Measurements from ENCODE around the gene RNF31.
"Not testable (repeated sequence)": the region's sequence is repeated elsewhere in the genome, so short reads cannot be mapped to it uniquely, and the experiment has no call there.

The RNF31 gene

DNA sequence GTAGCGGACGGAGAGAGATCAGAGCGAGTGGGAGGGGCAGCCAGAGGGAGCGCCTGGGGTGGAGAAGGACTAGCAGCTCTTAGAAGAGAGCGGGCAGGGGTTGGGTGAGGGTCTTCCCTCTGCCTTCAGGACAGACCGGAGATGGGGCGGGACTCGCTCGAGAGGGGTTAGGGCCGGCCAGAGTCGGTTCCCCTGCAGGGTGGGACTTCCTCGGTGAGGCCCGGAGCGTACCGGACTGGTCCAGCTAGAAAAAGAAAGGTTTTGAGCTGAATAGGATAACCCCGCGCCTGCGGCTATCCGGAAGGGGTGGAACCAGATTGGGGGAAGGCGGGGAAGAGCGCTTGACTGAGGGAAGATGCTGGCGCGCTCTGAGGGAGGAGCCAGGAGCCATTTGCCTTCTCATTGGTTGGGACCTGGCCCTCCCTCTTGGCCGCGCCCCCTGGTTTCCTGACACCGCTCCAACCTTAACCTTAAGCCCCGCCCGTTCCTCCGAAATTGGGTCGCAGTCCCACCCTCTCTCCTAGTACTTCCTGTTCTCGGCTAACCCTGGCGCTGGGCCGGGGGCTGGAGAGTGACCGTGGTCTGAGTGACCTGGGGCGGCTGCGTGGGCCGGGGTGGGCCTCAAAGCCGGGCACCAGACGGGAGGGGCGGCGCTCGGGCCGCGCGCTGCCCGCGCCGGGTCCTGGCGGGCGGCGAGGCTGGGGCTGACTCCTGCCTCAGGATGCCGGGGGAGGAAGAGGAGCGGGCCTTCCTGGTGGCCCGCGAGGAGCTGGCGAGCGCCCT lies at the start of gene RNF31:
TSS of gene RNF31 (plus strand) at position 521 of the 783 bp plus-strand sequence. CDS start at position 722, 201 bp downstream.
- peak; percentile 88 for DNase-seq (ENCODE audit: low read depth)

DNA sequence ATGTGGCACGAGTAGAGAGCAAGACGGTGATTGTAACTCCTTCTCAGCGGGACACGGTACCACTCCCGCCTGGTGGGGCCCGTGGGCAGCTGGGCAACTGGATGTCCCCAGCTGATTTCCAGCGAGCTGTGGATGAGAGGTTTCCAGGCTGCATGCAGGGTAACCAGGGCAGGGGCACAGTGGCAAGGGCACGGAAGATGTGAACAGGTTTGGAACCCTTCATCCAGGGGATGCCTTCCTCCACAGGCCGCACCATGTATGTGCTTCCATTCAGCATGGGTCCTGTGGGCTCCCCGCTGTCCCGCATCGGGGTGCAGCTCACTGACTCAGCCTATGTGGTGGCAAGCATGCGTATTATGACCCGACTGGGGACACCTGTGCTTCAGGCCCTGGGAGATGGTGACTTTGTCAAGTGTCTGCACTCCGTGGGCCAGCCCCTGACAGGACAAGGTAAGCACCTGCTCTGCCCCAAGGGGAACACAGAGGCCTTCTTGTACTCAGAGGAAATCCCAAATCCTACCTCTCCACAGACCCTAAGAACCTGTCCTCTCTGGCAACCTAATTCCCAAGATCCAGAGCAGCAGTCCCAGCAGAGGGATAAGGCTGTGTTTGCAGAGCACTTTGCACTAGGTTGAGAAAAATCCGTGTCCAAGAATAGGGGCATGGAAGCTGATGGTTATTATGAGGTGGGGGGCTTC lies 48.9 kb upstream of the RNF31 start:
- DNase-seq (ENCODE audit: low read depth), result no peak

DNA sequence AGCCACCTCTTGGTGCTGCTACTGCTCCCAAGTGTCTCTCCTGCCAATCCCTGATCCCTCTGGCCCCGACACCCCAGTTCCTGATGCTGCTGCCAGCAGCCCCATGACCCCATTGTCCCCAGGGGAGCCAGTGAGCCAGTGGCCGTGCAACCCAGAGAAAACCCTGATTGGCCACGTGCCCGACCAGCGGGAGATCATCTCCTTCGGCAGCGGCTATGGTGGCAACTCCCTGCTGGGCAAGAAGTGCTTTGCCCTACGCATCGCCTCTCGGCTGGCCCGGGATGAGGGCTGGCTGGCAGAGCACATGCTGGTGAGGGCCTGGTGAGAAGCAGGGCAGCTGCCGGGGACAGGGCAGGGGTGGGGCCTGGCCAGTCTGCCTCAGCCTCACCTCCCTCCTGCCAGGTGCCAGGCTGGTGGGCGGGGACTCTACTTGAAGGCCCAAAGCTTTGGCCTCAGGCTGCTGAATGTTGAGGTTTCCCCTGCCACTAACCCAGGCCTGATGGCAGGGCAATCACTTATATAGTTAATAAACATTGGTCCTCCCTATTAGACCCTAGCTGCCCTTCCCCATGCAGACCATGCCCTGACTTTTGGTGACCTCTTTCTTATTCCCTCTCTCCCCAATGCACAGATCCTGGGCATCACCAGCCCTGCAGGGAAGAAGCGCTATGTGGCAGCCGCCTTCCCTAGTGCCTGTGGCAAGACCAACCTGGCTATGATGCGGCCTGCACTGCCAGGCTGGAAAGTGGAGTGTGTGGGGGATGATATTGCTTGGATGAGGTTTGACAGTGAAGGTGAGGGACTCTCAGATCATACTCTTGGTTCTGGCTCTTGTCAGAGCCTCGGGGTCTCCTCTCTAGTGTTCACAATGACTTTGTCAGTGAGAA lies 48.1 kb upstream of the RNF31 start:
- no peak for DNase-seq (ENCODE audit: low read depth)

DNA sequence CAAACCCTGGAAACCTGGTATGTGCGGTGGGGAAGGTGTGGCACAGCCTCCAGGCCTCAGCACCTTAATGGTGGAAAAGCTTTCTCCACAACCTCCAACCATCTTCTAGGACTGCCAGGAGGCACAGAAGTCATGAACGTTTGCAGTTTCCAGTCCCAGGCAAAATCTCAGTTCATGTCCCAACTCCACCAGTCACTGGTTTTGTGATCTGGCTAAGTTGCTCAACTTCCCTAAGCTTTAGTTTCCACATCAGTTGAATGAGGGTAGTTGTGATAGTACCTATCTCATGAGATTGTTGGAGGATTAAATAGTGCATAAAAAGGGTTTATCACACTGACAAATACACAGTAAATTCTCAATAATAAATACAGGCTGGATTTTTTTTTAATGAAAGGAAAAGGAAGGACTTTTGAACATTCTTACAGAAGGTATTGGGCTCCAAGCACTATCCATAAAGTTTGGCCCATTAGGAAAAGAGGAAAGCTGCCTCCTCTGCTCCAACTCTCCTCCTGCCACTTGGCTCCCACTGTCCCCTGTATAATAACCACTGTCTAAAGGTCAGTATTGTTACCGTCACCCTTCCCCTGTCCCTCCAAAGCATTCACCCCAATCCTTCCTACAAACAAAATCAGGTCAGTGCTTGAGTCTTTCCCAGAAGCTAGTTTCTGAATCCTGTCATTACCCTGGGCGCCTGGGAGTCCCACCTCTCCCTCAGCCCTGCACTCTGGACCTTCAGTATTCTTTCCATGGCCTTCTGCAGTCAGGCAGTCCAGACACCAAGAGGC lies 46.9 kb upstream of the RNF31 start:
- DNase-seq (ENCODE audit: low read depth), result no peak

DNA sequence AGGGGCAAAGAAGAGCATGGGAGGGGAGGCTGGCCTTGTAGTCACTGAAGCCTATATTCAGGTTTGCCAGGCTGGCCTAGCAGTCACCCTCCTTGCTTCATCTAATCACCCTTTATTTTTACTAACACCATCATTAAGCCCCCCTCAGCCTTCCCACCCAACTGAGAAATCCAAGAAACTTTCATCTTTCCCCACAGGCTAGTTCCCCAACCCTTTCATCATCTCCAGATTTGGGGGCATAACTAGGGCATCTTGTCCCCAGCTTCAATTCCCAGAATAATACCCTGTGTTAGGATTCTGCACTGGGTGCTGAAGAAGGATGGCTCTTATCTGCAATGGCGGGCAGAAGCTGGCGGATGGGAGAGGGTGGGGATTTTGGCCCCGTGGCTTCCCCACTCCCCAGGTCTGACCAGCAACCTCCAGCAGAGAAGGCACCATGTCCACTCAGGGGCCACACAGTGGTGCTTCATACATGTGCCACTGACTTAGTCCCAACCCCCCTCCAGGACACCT lies 46.3 kb upstream of the RNF31 start:
- DNase-seq (ENCODE audit: low read depth), result no peak

DNA sequence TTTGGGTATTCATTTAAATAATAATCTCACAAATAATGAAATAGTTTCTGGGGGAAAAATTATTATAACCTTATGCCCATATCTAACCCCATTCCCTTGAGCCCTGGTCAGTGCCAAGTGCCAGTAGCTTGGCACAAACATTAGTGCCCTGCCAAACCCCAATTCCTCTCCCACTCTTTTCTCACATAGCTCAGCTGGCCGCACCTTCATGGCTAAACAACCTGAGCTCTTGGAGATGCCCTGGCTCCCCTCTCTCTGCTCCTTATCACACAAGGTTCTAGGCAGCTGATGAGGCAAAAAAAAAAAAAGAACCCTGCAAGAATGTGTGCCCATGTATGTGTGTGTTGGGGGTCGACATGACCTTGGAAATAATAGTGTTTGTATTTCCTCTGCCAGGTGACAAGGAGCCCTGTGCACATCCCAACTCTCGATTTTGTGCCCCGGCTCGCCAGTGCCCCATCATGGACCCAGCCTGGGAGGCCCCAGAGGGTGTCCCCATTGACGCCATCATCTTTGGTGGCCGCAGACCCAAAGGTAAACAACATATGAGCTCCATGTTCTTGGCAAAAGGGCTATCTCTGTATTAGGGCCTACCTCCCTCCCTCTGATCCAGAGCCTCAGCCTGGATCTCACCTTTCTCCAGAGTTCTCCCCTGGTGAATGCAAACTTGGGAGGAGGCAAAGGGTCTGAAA lies 44.8 kb upstream of the RNF31 start:
- DNase-seq (ENCODE audit: low read depth), result no peak

DNA sequence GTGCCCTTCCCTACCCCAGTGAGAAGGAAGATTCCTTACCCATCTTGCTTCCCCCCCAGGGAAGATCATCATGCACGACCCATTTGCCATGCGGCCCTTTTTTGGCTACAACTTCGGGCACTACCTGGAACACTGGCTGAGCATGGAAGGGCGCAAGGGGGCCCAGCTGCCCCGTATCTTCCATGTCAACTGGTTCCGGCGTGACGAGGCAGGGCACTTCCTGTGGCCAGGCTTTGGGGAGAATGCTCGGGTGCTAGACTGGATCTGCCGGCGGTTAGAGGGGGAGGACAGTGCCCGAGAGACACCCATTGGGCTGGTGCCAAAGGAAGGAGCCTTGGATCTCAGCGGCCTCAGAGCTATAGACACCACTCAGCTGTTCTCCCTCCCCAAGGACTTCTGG lies 43.8 kb upstream of the RNF31 start:
- DNase-seq (ENCODE audit: low read depth), result no peak

DNA sequence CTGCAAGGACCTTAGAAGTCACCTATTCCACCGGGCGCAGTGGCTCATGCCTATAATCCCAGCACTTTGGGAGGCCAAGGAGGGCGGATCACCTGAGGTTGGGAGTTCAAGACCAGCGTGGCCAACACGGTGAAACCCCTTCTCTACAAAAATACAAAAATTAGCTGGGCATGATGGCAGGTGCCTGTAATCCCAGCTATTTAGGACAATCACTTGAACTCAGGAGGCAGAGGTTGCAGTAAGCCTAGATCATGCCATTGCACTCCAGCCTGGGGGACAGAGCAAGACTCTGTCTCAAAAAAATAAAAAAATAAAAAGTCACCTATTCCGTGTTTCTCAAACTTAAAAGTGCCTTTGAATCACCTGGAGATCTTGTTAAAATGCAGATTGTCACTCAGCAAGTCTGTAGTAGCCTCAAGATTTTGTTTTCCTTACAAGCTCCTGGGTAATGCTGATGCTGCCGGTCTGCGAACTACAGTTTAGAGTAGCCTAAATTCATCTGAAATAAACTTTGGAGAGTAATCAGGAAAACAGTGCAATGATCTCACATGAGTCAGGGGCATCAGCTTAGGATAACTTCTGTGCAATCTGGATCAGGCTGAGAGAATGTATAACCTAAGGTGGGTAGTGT lies 41.6 kb upstream of the RNF31 start:
- DNase-seq (ENCODE audit: low read depth), result not testable (repeated sequence)

DNA sequence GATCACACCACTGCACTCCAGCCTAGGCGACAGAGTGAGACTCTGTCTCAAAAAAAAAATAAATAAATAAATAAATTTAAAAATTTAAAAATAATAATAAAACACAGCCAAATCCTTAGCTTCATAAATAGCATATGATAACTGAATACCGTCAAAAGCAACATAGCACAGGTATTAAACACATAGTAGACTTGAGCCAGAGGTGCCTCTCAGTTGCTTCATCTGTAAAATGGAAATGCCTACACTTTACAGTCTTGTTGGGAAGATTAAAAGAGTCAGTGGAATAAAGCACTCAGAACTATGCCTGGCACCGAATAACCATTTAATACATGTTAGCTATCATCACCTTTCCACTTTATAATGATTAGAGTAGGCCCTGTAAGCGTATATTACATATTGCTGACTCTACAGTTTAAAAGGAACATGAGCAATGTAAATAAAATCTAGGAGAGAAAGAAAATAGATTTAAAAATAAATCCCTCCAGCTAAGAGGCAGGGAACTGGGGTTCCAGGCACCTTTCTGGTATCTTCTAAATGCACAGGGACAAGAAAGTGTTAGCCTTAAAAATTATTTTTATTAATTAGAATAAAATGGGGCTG lies 40.5 kb upstream of the RNF31 start:
- DNase-seq (ENCODE audit: low read depth), result no peak

DNA sequence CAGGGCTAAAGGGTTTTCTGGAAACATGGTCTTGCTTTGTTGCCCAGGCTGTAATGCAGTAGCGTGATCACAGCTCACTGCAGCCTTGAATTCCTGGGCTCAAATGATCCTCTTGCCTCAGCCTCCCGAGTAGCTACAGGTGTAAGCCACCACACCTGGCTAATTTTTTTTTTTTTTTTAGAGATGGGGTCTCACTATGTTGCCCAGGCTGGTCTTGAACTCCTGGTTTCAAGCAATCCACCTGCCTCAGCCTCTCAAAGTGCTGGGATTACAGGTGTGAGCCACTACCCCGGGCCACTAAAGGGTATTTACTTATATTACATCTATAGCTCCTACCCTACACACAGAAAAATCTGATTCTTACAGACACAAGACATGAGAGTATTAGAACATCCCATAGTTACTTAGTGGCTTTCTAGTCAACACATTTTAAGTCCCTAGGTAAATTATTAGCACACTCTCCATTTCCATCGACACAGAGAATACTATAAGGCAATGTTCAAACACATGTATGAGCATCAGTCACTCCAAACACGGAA lies 38.9 kb upstream of the RNF31 start:
- DNase-seq (ENCODE audit: low read depth), result no peak

DNA sequence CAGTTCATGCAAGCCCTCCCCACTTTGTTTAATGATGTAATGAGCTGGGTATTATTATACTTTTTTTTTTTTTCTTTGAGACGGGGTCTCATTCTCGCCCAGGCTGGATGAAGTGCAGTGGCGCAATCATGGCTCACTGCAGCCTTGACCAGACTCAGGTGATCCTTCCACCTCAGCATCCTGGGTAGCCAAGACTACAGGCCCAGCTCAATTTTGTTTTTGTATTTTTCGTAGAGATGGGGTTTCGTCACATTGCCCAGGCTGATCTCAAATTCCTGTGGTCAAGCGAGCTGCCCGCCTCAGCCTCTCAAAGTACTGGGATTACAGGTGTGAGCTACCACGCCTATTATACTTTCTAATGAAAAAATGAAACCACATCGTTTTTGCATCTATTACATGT lies 37.2 kb upstream of the RNF31 start:
- DNase-seq (ENCODE audit: low read depth), result no peak

DNA sequence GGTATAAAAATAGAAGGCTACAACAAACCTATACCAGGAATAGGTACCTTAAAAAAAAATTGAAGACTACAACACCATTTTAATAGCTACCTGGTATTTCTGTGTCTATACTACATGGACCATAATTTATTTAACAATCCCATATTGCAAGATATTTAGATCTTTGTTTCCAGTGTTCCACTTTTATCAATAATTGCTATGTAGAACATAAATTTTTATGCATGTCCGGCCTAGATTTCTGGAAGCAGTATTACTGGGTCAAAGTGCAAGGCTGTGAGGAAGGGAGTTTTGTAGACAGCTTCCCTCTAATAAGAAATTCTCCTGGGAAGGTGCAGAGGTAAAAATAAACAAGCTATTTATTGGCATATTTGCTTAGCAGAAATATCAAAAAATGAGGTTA lies 36.8 kb upstream of the RNF31 start:
- DNase-seq (ENCODE audit: low read depth), result no peak

DNA sequence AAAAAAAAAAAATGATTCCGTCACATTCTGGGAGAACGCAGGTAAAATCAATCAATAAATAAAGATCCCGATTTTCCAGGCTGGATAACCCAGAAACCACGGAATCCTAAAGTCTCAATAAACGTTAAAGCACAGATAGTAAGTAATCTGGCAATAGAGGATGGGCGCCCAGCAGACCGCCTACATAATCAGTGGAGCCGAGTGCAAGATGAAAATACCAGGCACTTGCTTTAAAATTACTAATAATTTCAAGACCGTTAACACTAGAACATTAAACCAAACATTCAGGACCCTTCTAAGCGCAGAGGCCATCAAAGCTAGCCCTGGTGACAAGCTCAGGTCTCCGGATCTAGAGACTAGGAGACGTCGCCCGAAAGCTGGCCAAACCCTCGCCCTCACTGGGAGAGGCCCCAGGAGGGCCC lies 33.9 kb upstream of the RNF31 start:
- no peak for DNase-seq (ENCODE audit: low read depth)

DNA sequence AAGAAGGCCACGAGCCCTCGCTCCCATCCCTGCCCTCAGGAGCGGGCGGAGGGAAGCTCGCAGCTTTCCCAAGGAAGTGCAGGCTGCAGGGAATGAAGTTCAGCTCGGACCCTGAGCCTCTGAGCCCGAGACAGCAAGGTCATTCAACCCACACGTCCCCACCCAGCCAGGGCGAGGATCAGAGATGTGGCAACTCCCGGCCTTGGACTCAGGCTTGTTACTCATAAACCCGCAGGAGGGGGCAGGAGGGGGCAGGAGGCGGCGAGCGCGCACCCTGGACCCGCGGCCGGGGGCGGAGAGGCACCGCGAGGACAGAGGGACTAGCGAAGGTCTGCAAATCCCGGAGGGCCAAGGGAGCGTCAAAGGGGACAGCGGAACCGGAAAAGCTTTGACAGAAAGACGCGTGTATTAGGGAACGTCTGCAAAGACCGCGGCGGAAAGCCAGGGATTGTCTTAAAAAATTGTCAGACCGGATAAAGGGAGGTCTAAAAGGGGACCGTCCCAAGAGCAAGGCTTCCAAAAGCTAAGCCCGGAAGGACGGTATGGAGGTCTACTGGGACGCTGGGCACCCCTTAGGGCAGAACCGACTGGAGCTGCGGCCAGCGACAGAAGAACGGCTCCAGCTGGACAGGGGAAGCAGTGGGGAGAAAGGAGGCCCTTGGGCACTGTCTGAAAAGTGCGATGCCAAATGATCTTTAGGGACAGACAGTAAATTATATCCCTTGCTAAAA lies 33.3 kb upstream of the RNF31 start:
- DNase-seq (ENCODE audit: low read depth), result no peak

DNA sequence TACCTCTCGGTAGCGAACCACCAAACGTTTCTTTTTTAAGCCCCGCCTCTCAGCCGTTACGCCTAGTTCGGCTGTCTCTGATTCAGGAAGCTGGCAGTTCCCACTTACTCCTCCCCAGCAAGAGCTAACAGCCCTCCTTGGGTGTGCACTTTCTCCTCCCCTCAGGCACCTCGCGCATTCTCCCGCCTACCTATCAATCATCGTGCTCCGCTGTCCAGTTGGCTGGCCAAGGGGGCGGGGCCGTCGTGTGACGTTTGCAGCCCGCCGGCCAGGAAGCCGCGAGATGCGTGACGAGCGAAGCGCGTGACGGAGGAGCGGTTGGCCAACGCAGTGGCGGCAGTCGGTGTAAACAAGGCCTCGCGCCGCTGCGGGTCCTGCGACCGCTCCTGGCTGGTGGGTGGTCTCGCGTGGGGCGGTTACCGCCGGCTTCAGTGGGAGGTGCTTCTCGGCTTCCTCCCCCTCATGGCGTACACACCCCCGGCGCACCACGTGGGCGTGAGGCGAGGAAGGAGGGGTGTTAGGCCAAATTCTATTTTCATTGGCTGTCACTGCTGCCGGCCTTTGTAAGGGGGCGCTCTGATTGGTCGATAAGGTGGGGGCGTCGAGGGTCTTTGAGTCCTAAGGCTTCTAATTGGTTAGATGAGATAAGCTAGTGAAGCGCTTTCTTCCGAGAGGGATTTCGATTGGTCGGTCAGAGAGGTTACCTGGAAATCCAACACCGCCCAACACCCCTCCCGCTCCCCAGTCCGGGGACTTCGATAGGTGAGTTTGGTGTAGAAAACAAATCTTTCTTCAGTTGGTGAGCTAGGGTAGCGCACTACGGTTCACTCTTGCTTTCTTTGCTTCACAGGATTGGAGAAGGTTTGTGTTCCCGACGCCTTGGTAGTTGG lies 32.5 kb upstream of the RNF31 start, which contains the start of the genes DCAF11 and NRL:
TSS of gene DCAF11 (plus strand) at position 246 of the 890 bp plus-strand sequence. CDS start 818 bp downstream, outside the sequence.
TSS of gene NRL (minus strand) at position 418 of the 890 bp plus-strand sequence. CDS start 32,101 bp downstream, outside the sequence.
- peak; percentile 96 for DNase-seq (ENCODE audit: low read depth)

DNA sequence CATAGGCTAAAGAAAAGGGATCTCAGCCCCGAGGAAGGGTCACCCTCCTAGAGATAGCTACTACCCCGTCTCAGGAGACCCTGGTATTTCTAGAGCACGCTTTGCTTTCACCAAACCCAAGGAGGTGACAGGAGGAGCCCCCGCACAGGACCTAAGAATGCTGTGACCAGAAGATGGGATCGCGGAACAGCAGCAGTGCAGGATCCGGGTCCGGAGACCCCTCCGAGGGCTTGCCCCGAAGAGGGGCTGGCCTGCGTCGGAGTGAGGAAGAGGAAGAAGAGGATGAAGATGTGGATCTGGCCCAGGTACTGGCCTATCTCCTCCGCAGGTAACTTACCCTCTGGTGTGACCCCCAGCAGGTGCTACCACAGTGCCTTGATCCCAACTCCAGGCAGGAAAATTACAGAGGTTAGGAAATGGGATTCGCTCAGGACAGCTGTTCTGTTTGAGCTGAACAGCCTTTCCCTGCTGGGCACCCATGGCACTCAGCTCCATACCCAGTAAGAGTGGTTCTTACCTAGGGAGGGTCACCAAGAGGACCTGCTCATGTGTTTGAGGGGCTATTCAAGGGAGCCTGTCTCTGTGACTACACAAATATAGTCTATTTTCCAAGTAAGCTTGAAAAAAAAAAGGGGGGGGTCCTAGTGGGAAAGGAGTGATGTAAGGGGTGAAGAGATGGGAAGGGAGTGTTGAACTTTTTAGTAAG lies 31.7 kb upstream of the RNF31 start:
- no peak for DNase-seq (ENCODE audit: low read depth)

Measured in HS-5 (cell line).